GM23338 (cell line): Measurements from ENCODE around the gene TWIST2. TPM values are rescaled to one million over a fixed set of nuclear protein-coding genes. Genes with fewer than 3 reads are reported as not detected.
A peak's percentile ranks its signal among the peaks of the same experiment; 100 is the strongest.

Source experiments
- ATAC-seq: fragments of 200-7000 bp; cut with Tn5 transposase; 3 replicates; pipeline ENCODE4 v1.9.1; 2020
- DNase-seq: peaks from one replicate; pipeline ENCODE4 v3.0.0-alpha.2; 2015; ENCODE audit warnings: low spot score
- H2AFZ ChIP-seq: fragments of 200-600 bp; sonication (generic); 2 replicates; pipeline ENCODE4 v1.8.0; 2016; ENCODE audit warnings: antibody characterized with exemption, mild to moderate bottlenecking, moderate library complexity
- H3F3A ChIP-seq: fragments of 200-600 bp; sonication (generic); replicated peaks from 2 replicates; pipeline ENCODE4 v1.8.0; 2017; ENCODE audit warnings: antibody characterized with exemption, mixed run types, low read depth
- H3K27ac ChIP-seq: fragments of 200-600 bp; sonication (generic); 2 replicates; pipeline ENCODE4 v1.6.1; 2016; ENCODE audit warnings: low read depth
- H3K27me3 ChIP-seq: fragments of 200-600 bp; sonication (generic); 2 replicates; pipeline ENCODE4 v1.8.0; 2016; ENCODE audit warnings: mild to moderate bottlenecking, mixed run types, moderate library complexity; ENCODE audit not compliant: insufficient read depth
- H3K36me3 ChIP-seq: fragments of 200-600 bp; sonication (generic); 2 replicates; pipeline ENCODE4 v1.8.0; 2016; ENCODE audit warnings: mild to moderate bottlenecking; ENCODE audit not compliant: insufficient read depth
- H3K4me1 ChIP-seq: fragments of 200-600 bp; sonication (generic); 2 replicates; pipeline ENCODE4 v1.8.0; 2016; ENCODE audit warnings: mild to moderate bottlenecking, moderate library complexity; ENCODE audit not compliant: insufficient read depth
- H3K4me2 ChIP-seq: fragments of 200-600 bp; sonication (generic); 2 replicates; pipeline ENCODE4 v1.7.1; 2017; ENCODE audit warnings: mixed run types
- H3K4me3 ChIP-seq: fragments of 200-600 bp; sonication (generic); 2 replicates; pipeline ENCODE4 v1.6.1; 2016; ENCODE audit warnings: mixed run types
- H3K79me2 ChIP-seq: fragments of 200-600 bp; sonication (generic); replicated peaks from 2 replicates; pipeline ENCODE4 v1.8.0; 2017; ENCODE audit warnings: mild to moderate bottlenecking; ENCODE audit not compliant: insufficient read depth
- H3K9me2 ChIP-seq: fragments of 200-600 bp; sonication (generic); 2 replicates; pipeline ENCODE4 v1.8.0; 2017; ENCODE audit not compliant: insufficient read depth
- H4K20me1 ChIP-seq: fragments of 200-600 bp; sonication (generic); replicated peaks from 2 replicates; pipeline ENCODE4 v1.8.0; 2017; ENCODE audit warnings: mild to moderate bottlenecking; ENCODE audit not compliant: insufficient read depth
- H3K27ac Mint-ChIP-seq: 2 replicates; pipeline ENCODE4 v1.8.0; 2020; ENCODE audit warnings: inconsistent platforms, mild to moderate bottlenecking, moderate library complexity, mixed read lengths
- H3K27me3 Mint-ChIP-seq: 3 replicates; pipeline ENCODE4 v1.8.0; 2022; ENCODE audit warnings: low read depth, mild to moderate bottlenecking, moderate library complexity, mixed read lengths, inconsistent platforms; ENCODE audit not compliant: insufficient read depth, poor library complexity
- H3K36me3 Mint-ChIP-seq: 3 replicates; pipeline ENCODE4 v1.8.0; 2021; ENCODE audit warnings: low read depth, mild to moderate bottlenecking, inconsistent platforms, moderate library complexity, mixed read lengths
- H3K4me1 Mint-ChIP-seq: 3 replicates; pipeline ENCODE4 v1.8.0; 2020; ENCODE audit warnings: mild to moderate bottlenecking, inconsistent platforms, mixed read lengths
- H3K4me3 Mint-ChIP-seq: 3 replicates; pipeline ENCODE4 v1.8.0; 2021; ENCODE audit warnings: moderate library complexity, mild to moderate bottlenecking, inconsistent platforms, mixed read lengths
- H3K9me3 Mint-ChIP-seq: 3 replicates; pipeline ENCODE4 v1.8.0; 2020; ENCODE audit warnings: moderate library complexity, mild to moderate bottlenecking, inconsistent platforms, mixed read lengths
- ETS1 ChIP-seq: IDR thresholded peaks from 2 replicates; pipeline ENCODE4 v1.6.1; 2016; ENCODE audit warnings: antibody characterized with exemption
- EZH2phosphoT487 ChIP-seq: fragments of 200-600 bp; sonication (generic); IDR thresholded peaks from one replicate; pipeline ENCODE4 v1.8.1; 2018; ENCODE audit warnings: antibody characterized with exemption; ENCODE audit not compliant: unreplicated experiment
- JUNB ChIP-seq: IDR thresholded peaks from one replicate; pipeline ENCODE4 v1.6.1; 2016; ENCODE audit warnings: antibody characterized with exemption; ENCODE audit not compliant: unreplicated experiment
- NANOG ChIP-seq: IDR thresholded peaks from 2 replicates; pipeline ENCODE4 v1.6.1; 2016; ENCODE audit warnings: antibody characterized with exemption, borderline replicate concordance
- POLR2AphosphoS5 ChIP-seq: IDR thresholded peaks from 2 replicates; pipeline ENCODE4 v1.6.1; 2016; ENCODE audit warnings: antibody characterized with exemption, low read depth
- STAT1 ChIP-seq: IDR thresholded peaks from one replicate; pipeline ENCODE4 v1.6.1; 2016; ENCODE audit warnings: antibody characterized with exemption; ENCODE audit not compliant: unreplicated experiment
- ZNF114 ChIP-seq: fragments of 250-450 bp; sonication (Bioruptor Pico); IDR thresholded peaks from 2 replicates; pipeline ENCODE4 v1.5.0; 2020; ENCODE audit warnings: mild to moderate bottlenecking, moderate library complexity
- ZNF331 ChIP-seq: fragments of 250-450 bp; sonication (Bioruptor Pico); IDR thresholded peaks from 2 replicates; pipeline ENCODE4 v1.5.0; 2020; ENCODE audit warnings: low read depth, mild to moderate bottlenecking, moderate library complexity
- polyA plus RNA-seq: library from polyadenylated mRNA; unstranded; fragments of >200 nt; fragmentation: Nextera tagmentation; extraction: Ambion mirVana; gene quantifications from 2 replicates; pipeline ENCODE4 v1.2.1, GENCODE V29; 2016
- total RNA-seq: library from RNA; depleted of rRNA; stranded (reverse); fragments of >200 nt; shearing (Covaris generic); gene quantifications from 2 replicates; pipeline ENCODE4 v1.2.3, GENCODE V29; 2014
- TF ChIP-seq, protein P1 (sequence below): fragments of 250-450 bp; sonication (Bioruptor Pico); IDR thresholded peaks from 2 replicates; pipeline ENCODE4 v1.5.0; 2020; ENCODE audit warnings: mild to moderate bottlenecking, moderate library complexity

TWIST2 gene
- total and polyA plus RNA-seq, 2 experiments from 2014 or later: 7.0 to 12.5 TPM

DNA sequence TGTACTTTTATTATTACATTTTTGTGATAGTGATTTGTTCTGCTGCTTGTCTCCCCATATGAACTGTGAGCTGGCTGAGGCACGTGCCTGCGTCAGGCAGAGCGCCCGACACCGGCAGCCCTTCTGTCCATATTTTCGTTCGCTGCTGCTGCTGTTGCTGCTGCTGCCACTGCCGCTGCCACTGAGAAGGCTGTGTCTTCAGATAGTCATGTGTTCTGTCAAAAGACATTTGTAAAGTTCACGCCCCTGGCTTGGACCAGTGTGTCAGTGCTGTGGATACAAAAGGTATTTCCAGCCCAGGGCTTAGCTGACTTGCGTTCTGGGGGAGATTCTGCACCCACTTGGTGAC, 47.0 kb downstream of the TWIST2 start:
- Histone ChIP-seq H3K9me2 (no peaks in the 10 kb centered on the region), H3K27me3 (no peaks in the 10 kb centered on the region), H2AFZ (no peak overlapping the region), H3F3A (no peaks in the 10 kb centered on the region), H3K4me2 (no peak overlapping the region), H3K27ac (no peak overlapping the region), H3K79me2 (no peaks in the 10 kb centered on the region), H4K20me1 (no peaks in the 10 kb centered on the region), H3K4me1 (no peaks in the 10 kb centered on the region), H3K4me3 (no peak overlapping the region), H3K36me3 (no peaks in the 10 kb centered on the region)
- H3K36me3 Mint-ChIP-seq: no peaks in the 10 kb centered on the region
- H3K27ac Mint-ChIP-seq: no peak overlapping the region
- no peak for TF ChIP-seq NANOG
- no peak for TF ChIP-seq POLR2AphosphoS5
- no peak for TF ChIP-seq ZNF114 (CRISPR knock-in tag)
- no peaks in the 10 kb centered on the region for H3K9me3 Mint-ChIP-seq
- peaks cover 11% of the 10 kb centered on the region for H3K4me1 Mint-ChIP-seq
- no peak overlapping the region for H3K4me3 Mint-ChIP-seq
- DNase-seq (no peak), ATAC-seq (no peak)
- H3K27me3 Mint-ChIP-seq: no peaks in the 10 kb centered on the region

GRCh38 chr2:238895361-238895882, 47.5 kb downstream of the TWIST2 start:
- H3K36me3 Mint-ChIP-seq: no peaks in the 10 kb centered on the region
- H3K4me3 ChIP-seq: no peak overlapping the region
- H3K79me2 ChIP-seq: no peaks in the 10 kb centered on the region
- no peaks in the 10 kb centered on the region for H3F3A ChIP-seq
- H3K4me2 ChIP-seq: no peak overlapping the region
- no peaks in the 10 kb centered on the region for H3K36me3 ChIP-seq
- H3K4me1 ChIP-seq: no peaks in the 10 kb centered on the region
- H3K27ac Mint-ChIP-seq: no peak overlapping the region
- H3K27me3 Mint-ChIP-seq: no peaks in the 10 kb centered on the region
- TF ChIP-seq EZH2phosphoT487 (no peak), STAT1 (no peak)
- H3K9me2 ChIP-seq: no peaks in the 10 kb centered on the region
- H3K27ac ChIP-seq: no peak overlapping the region
- no peaks in the 10 kb centered on the region for H3K9me3 Mint-ChIP-seq
- H3K4me1 Mint-ChIP-seq: peaks cover 11% of the 10 kb centered on the region
- H3K27me3 ChIP-seq: no peaks in the 10 kb centered on the region
- no peaks in the 10 kb centered on the region for H4K20me1 ChIP-seq
- DNase-seq (no peak), ATAC-seq (no peak)
- H2AFZ ChIP-seq: no peak overlapping the region
- H3K4me3 Mint-ChIP-seq: no peak overlapping the region

- Mint-ChIP-seq H3K4me1 (peaks cover 11% of the 10 kb centered on the region), H3K4me3 (no peak overlapping the region), H3K36me3 (no peaks in the 10 kb centered on the region), H3K27ac (no peak overlapping the region), H3K27me3 (no peaks in the 10 kb centered on the region), H3K9me3 (no peaks in the 10 kb centered on the region)
- Histone ChIP-seq H3K4me1 (no peaks in the 10 kb centered on the region), H3K4me3 (no peak overlapping the region), H3K79me2 (no peaks in the 10 kb centered on the region), H3F3A (no peaks in the 10 kb centered on the region), H3K4me2 (no peak overlapping the region), H3K9me2 (no peaks in the 10 kb centered on the region), H4K20me1 (no peaks in the 10 kb centered on the region), H3K36me3 (no peaks in the 10 kb centered on the region), H3K27ac (no peak overlapping the region), H2AFZ (no peak overlapping the region), H3K27me3 (no peaks in the 10 kb centered on the region)
- TF ChIP-seq STAT1: no peak
- TF ChIP-seq ETS1: no peak
- TF ChIP-seq NANOG: no peak
- TF ChIP-seq JUNB: no peak
- TF ChIP-seq, protein P1, sequence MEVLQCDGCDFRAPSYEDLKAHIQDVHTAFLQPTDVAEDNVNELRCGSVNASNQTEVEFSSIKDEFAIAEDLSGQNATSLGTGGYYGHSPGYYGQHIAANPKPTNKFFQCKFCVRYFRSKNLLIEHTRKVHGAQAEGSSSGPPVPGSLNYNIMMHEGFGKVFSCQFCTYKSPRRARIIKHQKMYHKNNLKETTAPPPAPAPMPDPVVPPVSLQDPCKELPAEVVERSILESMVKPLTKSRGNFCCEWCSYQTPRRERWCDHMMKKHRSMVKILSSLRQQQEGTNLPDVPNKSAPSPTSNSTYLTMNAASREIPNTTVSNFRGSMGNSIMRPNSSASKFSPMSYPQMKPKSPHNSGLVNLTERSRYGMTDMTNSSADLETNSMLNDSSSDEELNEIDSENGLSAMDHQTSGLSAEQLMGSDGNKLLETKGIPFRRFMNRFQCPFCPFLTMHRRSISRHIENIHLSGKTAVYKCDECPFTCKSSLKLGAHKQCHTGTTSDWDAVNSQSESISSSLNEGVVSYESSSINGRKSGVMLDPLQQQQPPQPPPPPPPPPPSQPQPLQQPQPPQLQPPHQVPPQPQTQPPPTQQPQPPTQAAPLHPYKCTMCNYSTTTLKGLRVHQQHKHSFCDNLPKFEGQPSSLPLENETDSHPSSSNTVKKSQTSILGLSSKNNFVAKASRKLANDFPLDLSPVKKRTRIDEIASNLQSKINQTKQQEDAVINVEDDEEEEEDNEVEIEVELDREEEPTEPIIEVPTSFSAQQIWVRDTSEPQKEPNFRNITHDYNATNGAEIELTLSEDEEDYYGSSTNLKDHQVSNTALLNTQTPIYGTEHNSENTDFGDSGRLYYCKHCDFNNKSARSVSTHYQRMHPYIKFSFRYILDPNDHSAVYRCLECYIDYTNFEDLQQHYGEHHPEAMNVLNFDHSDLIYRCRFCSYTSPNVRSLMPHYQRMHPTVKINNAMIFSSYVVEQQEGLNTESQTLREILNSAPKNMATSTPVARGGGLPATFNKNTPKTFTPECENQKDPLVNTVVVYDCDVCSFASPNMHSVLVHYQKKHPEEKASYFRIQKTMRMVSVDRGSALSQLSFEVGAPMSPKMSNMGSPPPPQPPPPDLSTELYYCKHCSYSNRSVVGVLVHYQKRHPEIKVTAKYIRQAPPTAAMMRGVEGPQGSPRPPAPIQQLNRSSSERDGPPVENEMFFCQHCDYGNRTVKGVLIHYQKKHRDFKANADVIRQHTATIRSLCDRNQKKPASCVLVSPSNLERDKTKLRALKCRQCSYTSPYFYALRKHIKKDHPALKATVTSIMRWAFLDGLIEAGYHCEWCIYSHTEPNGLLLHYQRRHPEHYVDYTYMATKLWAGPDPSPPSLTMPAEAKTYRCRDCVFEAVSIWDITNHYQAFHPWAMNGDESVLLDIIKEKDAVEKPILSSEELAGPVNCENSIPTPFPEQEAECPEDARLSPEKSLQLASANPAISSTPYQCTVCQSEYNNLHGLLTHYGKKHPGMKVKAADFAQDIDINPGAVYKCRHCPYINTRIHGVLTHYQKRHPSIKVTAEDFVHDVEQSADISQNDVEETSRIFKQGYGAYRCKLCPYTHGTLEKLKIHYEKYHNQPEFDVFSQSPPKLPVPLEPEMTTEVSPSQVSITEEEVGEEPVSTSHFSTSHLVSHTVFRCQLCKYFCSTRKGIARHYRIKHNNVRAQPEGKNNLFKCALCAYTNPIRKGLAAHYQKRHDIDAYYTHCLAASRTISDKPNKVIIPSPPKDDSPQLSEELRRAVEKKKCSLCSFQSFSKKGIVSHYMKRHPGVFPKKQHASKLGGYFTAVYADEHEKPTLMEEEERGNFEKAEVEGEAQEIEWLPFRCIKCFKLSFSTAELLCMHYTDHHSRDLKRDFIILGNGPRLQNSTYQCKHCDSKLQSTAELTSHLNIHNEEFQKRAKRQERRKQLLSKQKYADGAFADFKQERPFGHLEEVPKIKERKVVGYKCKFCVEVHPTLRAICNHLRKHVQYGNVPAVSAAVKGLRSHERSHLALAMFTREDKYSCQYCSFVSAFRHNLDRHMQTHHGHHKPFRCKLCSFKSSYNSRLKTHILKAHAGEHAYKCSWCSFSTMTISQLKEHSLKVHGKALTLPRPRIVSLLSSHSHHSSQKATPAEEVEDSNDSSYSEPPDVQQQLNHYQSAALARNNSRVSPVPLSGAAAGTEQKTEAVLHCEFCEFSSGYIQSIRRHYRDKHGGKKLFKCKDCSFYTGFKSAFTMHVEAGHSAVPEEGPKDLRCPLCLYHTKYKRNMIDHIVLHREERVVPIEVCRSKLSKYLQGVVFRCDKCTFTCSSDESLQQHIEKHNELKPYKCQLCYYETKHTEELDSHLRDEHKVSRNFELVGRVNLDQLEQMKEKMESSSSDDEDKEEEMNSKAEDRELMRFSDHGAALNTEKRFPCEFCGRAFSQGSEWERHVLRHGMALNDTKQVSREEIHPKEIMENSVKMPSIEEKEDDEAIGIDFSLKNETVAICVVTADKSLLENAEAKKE (CRISPR knock-in tag): no peak
- TF ChIP-seq POLR2AphosphoS5: no peak
- no peak for TF ChIP-seq ZNF331
- DNase-seq: peak; percentile 44
- peak; percentile 65 for ATAC-seq
Observed at GRCh38 chr2:238895891-238896600, 48.2 kb downstream of the TWIST2 start.
